Nephron (organoid): ENCODE results near the gene KCNQ1.

Source experiments
- H3K27ac Mint-ChIP-seq, 3 experiments: 2 replicates each; pipeline ENCODE4 v1.8.0; 2020; ENCODE audit warnings: mixed read lengths in 3 of 3, mild to moderate bottlenecking in 2 of 3, moderate library complexity in 1 of 3
- H3K27me3 Mint-ChIP-seq: 2 replicates; pipeline ENCODE4 v1.8.0; 2021; ENCODE audit warnings: low read depth, mild to moderate bottlenecking, moderate library complexity, mixed read lengths
- H3K36me3 Mint-ChIP-seq: 2 replicates; pipeline ENCODE4 v1.8.0; 2020; ENCODE audit warnings: low read depth, mixed read lengths
- H3K4me1 Mint-ChIP-seq: 2 replicates; pipeline ENCODE4 v1.8.0; 2020; ENCODE audit warnings: mixed read lengths
- H3K4me3 Mint-ChIP-seq, 3 experiments: 2 replicates each; pipeline ENCODE4 v1.8.0; 2020; ENCODE audit warnings: mild to moderate bottlenecking in 3 of 3, mixed read lengths in 3 of 3, moderate library complexity in 2 of 3
- H3K9me3 Mint-ChIP-seq: 2 replicates; pipeline ENCODE4 v1.8.0; 2020; ENCODE audit warnings: mixed read lengths
- TF ChIP-seq, protein P1 (sequence below), 3 experiments: fragments of 200-600 bp; sonication (generic); IDR thresholded peaks; one replicate each; pipeline ENCODE4 v1.5.0; 2021; ENCODE audit warnings: antibody characterized with exemption in 3 of 3; ENCODE audit not compliant: unreplicated experiment in 3 of 3

KCNQ1 gene

GRCh38 chr11:2878782-2879181, 434.0 kb downstream of the KCNQ1 start:
- TF ChIP-seq, protein P1, sequence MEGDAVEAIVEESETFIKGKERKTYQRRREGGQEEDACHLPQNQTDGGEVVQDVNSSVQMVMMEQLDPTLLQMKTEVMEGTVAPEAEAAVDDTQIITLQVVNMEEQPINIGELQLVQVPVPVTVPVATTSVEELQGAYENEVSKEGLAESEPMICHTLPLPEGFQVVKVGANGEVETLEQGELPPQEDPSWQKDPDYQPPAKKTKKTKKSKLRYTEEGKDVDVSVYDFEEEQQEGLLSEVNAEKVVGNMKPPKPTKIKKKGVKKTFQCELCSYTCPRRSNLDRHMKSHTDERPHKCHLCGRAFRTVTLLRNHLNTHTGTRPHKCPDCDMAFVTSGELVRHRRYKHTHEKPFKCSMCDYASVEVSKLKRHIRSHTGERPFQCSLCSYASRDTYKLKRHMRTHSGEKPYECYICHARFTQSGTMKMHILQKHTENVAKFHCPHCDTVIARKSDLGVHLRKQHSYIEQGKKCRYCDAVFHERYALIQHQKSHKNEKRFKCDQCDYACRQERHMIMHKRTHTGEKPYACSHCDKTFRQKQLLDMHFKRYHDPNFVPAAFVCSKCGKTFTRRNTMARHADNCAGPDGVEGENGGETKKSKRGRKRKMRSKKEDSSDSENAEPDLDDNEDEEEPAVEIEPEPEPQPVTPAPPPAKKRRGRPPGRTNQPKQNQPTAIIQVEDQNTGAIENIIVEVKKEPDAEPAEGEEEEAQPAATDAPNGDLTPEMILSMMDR (IDR thresholded peaks at IDR 0.05; ENCODE audit: unreplicated experiment in 3 of 3), result no peak
- Mint-ChIP-seq H3K4me3 (no peak overlapping the region), H3K9me3 (peaks cover 18% of the 10 kb centered on the region), H3K27ac (no peak overlapping the region), H3K4me1 (peaks cover 26% of the 10 kb centered on the region), H3K27me3 (peaks cover 14% of the 10 kb centered on the region), H3K36me3 (peaks cover 43% of the 10 kb centered on the region)

- Mint-ChIP-seq H3K36me3 (peaks cover 36% of the 10 kb centered on the region), H3K27me3 (peaks cover 10% of the 10 kb centered on the region), H3K4me3 (no peak overlapping the region), H3K4me1 (peaks cover 26% of the 10 kb centered on the region), H3K27ac (peak overlapping the region in 1 of 3 experiments; percentile 28), H3K9me3 (peaks cover 4% of the 10 kb centered on the region)
- TF ChIP-seq, protein P1 (IDR thresholded peaks at IDR 0.05; ENCODE audit: unreplicated experiment in 3 of 3), result no peak
Measured at GRCh38 chr11:2880646-2881045, 435.8 kb downstream of the KCNQ1 start.

DNA sequence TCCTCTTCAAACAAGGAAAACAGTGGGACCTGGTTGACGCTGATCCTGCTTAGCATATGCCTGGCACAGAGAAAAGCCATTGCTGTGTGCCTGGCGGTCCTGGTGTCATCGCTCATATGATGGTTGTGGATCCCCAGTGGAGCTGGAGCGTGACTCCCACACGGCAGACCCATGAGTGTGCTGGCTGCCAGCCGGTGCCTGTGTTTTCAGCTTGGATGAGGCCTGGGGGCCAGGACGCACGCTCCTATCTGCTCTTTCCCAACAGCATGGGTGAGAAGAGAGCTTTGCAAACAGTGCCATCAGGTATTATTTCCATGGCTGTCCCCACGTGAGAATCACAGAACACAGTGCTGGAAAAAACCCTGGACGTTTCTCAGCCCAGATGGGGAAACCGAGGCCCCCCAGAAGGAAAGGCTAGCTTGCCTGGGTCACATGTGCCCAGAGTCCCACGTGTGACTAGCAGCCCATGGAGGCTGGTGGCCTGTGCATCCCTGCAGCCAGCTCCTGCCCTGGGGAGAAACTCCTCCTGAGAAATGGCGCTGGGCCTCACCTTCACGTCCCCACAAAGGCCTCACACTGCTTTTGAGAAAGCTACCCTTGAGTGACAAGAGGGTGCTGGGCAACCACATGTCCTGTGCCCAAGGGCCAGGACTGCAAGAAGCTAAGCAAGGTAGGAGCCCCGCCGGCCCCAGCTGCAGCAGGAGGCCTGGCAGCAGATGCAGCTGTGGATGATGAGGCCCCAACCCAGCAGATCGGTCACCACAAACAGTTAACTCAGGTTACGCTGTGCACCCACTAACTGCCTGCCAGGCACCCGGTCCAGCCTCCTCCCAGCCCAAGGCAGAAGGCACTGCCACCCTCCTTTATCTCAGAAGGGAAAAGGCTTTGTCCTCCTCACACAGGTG, 436.5 kb downstream of the KCNQ1 start:
- Mint-ChIP-seq H3K27ac (peak overlapping the region in 2 of 3 experiments; percentile 28 to 81), H3K36me3 (peaks cover 31% of the 10 kb centered on the region), H3K9me3 (no peaks in the 10 kb centered on the region), H3K4me3 (peak overlapping the region; percentile 58 to 89 (median 62)), H3K27me3 (peaks cover 10% of the 10 kb centered on the region), H3K4me1 (peaks cover 26% of the 10 kb centered on the region)
- TF ChIP-seq, protein P1 (IDR thresholded peaks at IDR 0.05; ENCODE audit: unreplicated experiment in 3 of 3), result no peak

DNA sequence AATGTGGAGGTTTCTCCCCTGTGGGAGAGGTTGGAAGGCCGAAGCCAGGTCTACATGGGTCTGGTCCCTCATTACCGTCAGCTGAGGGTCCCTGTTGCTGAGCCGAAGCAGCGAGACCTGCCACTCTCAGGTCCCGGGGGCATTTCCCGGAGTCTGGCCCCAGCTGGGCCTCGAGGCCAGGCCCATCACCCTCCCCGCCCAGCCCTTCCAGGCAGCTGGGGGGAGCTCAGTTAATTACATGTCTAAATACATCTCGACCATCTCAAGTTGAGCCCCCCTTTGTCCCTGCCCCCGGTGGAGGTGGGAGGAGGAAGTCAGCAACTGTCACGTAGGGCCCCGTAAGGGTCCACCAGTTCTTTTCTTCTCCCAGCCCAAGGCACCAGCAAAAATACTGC, 437.2 kb downstream of the KCNQ1 start:
- H3K4me3 Mint-ChIP-seq, result peak overlapping the region; percentile 86 to 92 (median 89)
- H3K9me3 Mint-ChIP-seq, result no peaks in the 10 kb centered on the region
- peaks cover 31% of the 10 kb centered on the region for H3K36me3 Mint-ChIP-seq
- H3K27me3 Mint-ChIP-seq, result peaks cover 10% of the 10 kb centered on the region
- H3K27ac Mint-ChIP-seq, result peak overlapping the region; percentile 81 to 88 (median 83)
- TF ChIP-seq, protein P1 (IDR thresholded peaks at IDR 0.05; ENCODE audit: unreplicated experiment in 3 of 3), result no peak
- peaks cover 32% of the 10 kb centered on the region for H3K4me1 Mint-ChIP-seq

DNA sequence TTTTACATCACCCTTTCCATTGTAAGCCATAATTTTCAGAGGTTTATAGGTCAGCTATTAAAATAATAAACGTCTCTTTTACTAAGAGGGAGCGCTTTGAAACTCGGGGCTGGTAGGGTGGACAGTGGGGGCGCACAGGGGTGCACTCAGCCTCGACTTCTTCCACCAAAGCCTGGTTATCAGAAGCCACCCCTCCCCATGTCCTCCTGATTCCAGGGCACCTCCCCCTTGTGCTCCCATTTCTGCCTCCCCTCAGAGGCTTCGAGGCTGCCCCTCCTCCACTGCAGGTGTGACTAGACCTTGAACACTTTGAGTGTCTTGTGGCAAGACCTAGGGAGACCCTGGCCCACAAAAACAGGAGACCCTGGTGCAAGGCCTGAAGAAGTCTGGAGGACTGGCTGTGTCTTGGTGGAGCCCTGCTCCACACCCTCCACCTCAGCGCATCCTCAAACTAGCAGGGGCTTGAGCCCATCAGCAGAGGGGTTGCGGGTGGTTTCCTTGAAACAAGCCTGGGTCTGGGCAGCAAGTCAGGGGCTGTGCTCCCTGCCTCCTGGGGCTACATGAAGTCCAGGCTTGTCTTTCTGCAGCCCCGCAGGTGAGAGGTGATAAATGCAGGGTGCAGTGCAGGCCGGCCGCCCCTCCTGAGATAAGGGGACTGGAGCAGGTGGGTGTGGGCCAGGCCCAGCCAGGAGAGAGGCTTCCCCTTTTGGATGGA, 437.7 kb downstream of the KCNQ1 start:
- Mint-ChIP-seq H3K36me3 (peaks cover 28% of the 10 kb centered on the region), H3K4me3 (peak overlapping the region; percentile 86 to 92 (median 89)), H3K4me1 (peaks cover 37% of the 10 kb centered on the region), H3K27me3 (peaks cover 10% of the 10 kb centered on the region), H3K27ac (peak overlapping the region; percentile 81 to 88 (median 83)), H3K9me3 (no peaks in the 10 kb centered on the region)
- TF ChIP-seq, protein P1 (IDR thresholded peaks at IDR 0.05; ENCODE audit: unreplicated experiment in 3 of 3), result no peak
